Ascending aorta (tissue), 2 donors: ENCODE results near the gene WFIKKN1. TPM values are rescaled to one million over a fixed set of nuclear protein-coding genes. Genes with fewer than 3 reads are reported as not detected.

Source experiments
- DNase-seq, 2 donors: peaks; one replicate each; pipeline ENCODE4 v3.0.0-alpha.2; 2019; ENCODE audit warnings: low spot score in 2 of 2
- H3K27ac ChIP-seq, 2 donors: fragments of 200-600 bp; sonication (generic); one replicate each; pipeline ENCODE4 v1.5.1; 2016 to 2017; ENCODE audit warnings: mild to moderate bottlenecking in 1 of 2
- H3K27me3 ChIP-seq: fragments of 200-600 bp; sonication (generic); one replicate; pipeline ENCODE4 v1.5.1; 2017
- H3K36me3 ChIP-seq, 2 donors: fragments of 200-600 bp; sonication (generic); one replicate each; pipeline ENCODE4 v1.5.1; 2016
- H3K4me1 ChIP-seq, 2 donors: fragments of 200-600 bp; sonication (generic); one replicate each; pipeline ENCODE4 v1.5.1; 2016 to 2017; ENCODE audit warnings: mild to moderate bottlenecking in 1 of 2
- H3K4me3 ChIP-seq, 2 donors: fragments of 200-600 bp; sonication (generic); one replicate each; pipeline ENCODE4 v1.5.1; 2016 to 2017; ENCODE audit warnings: mild to moderate bottlenecking in 1 of 2
- H3K9me3 ChIP-seq, 2 donors: fragments of 200-600 bp; sonication (generic); one replicate each; pipeline ENCODE4 v1.5.1; 2016
- CTCF ChIP-seq, 3 experiments: fragments of 200-600 bp in 2 of 3; fragments of 450-650 bp in 1 of 3; sonication (generic) in 2 of 3; IDR thresholded peaks; one replicate each; pipeline ENCODE4 v1.5.1; 2016 to 2019; ENCODE audit warnings: antibody characterized with exemption in 3 of 3, mild to moderate bottlenecking in 1 of 3, moderate library complexity in 1 of 3
- intact Hi-C: fragments of 100-400 bp; cut with DNase I; formaldehyde crosslinking; loops from one replicate; pipeline ENCODE4 v1.15.1; 2023
- total RNA-seq: library from RNA; depleted of rRNA; stranded (reverse); fragments of >200 nt; gene quantifications from one replicate; pipeline ENCODE4 v1.1.0, GENCODE V29; 2016

The WFIKKN1 gene
- total RNA-seq, 1 donor from 2014 or later = not detected

- peaks cover 13 to 21% of the 10 kb centered on the region in 2 donors for H3K36me3 ChIP-seq
- intact Hi-C loops = loop anchor here (2.0 kb wide), 1 partner anchor 44 kb away; the partner anchor contains the start of gene METTL26
- no peaks in the 10 kb centered on the region for H3K9me3 ChIP-seq
- TF ChIP-seq CTCF (IDR thresholded peaks at IDR 0.05) = no peak
- DNase-seq = no peak
- H3K27me3 ChIP-seq = no peaks in the 10 kb centered on the region
- peak overlapping the region; percentile 85 to 90 for H3K27ac ChIP-seq
- peaks cover 20 to 36% of the 10 kb centered on the region in 2 donors for H3K4me1 ChIP-seq
- H3K4me3 ChIP-seq = peak overlapping the region; percentile 89 to 90
Measured at GRCh38 chr16:680967-681745, 50.4 kb downstream of the WFIKKN1 start.

GRCh38 chr16:681746-682427, 51.1 kb downstream of the WFIKKN1 start:
- intact Hi-C loops = loop anchor here (2.0 kb wide), 1 partner anchor 45 kb away; the partner anchor contains the start of gene METTL26

GRCh38 chr16:682493-683395, 52.0 kb downstream of the WFIKKN1 start:
- Histone ChIP-seq H3K4me1 (peaks cover 20 to 36% of the 10 kb centered on the region in 2 donors), H3K4me3 (peak overlapping the region in 1 of 2 donors; percentile 89), H3K27me3 (no peaks in the 10 kb centered on the region), H3K36me3 (peaks cover 20 to 36% of the 10 kb centered on the region in 2 donors), H3K9me3 (no peaks in the 10 kb centered on the region), H3K27ac (no peak overlapping the region)
- TF ChIP-seq CTCF (IDR thresholded peaks at IDR 0.05) = no peak
- no peak for DNase-seq
- intact Hi-C loops = no loop called here

More at GRCh38 chr16:681746-682427, 51.1 kb downstream of the WFIKKN1 start:
- Histone ChIP-seq H3K4me1 (peaks cover 20 to 36% of the 10 kb centered on the region in 2 donors), H3K9me3 (no peaks in the 10 kb centered on the region), H3K27ac (no peak overlapping the region), H3K36me3 (peaks cover 19 to 28% of the 10 kb centered on the region in 2 donors), H3K27me3 (no peaks in the 10 kb centered on the region), H3K4me3 (peak overlapping the region; percentile 89 to 90)
- DNase-seq = no peak
- no peak for TF ChIP-seq CTCF (IDR thresholded peaks at IDR 0.05)

GRCh38 chr16:683396-684070, 52.7 kb downstream of the WFIKKN1 start:
- TF ChIP-seq CTCF (IDR thresholded peaks at IDR 0.05) = no peak
- Histone ChIP-seq H3K36me3 (peaks cover 20 to 36% of the 10 kb centered on the region in 2 donors), H3K27me3 (no peaks in the 10 kb centered on the region), H3K9me3 (no peaks in the 10 kb centered on the region), H3K4me1 (peaks cover 20 to 36% of the 10 kb centered on the region in 2 donors), H3K27ac (no peak overlapping the region), H3K4me3 (peak overlapping the region; percentile 64 to 69)
- no peak for DNase-seq
- intact Hi-C loops = no loop called here

Other genes starting within 250 kb of the WFIKKN1 start
- gene PGAP6, start 249.0 kb upstream of the WFIKKN1 start, total RNA-seq = 47.6 TPM
- 66.0 TPM for gene NME4, start 233.8 kb upstream of the WFIKKN1 start, total RNA-seq
- gene DECR2, start 229.1 kb upstream of the WFIKKN1 start, total RNA-seq = 44.0 TPM
- gene RAB11FIP3, start 205.3 kb upstream of the WFIKKN1 start, total RNA-seq = 47.0 TPM
- gene CAPN15, start 103.3 kb upstream of the WFIKKN1 start, total RNA-seq = 249 TPM
- not detected for gene PRR35, start 70.6 kb upstream of the WFIKKN1 start, total RNA-seq
- gene NHLRC4, start 64.0 kb upstream of the WFIKKN1 start, total RNA-seq = not detected
- gene PIGQ, start 61.0 kb upstream of the WFIKKN1 start, total RNA-seq = 70.2 TPM
- 29.8 TPM for gene RAB40C, start 40.9 kb upstream of the WFIKKN1 start, total RNA-seq
- gene METTL26, start 5.3 kb downstream of the WFIKKN1 start, total RNA-seq = 523 TPM
- 92.9 TPM for gene MCRIP2, start 10.8 kb downstream of the WFIKKN1 start, total RNA-seq
- 50.0 TPM for gene WDR90, start 18.4 kb downstream of the WFIKKN1 start, total RNA-seq
- gene RHOT2, start 37.1 kb downstream of the WFIKKN1 start, total RNA-seq = 41.8 TPM
- gene RHBDL1, start 44.7 kb downstream of the WFIKKN1 start, total RNA-seq = 1.1 TPM
- gene STUB1, start 49.4 kb downstream of the WFIKKN1 start, total RNA-seq = 258 TPM
- 158 TPM for gene JMJD8, start 53.3 kb downstream of the WFIKKN1 start, total RNA-seq
- 11.4 TPM for gene WDR24, start 59.4 kb downstream of the WFIKKN1 start, total RNA-seq
- gene FBXL16, start 74.8 kb downstream of the WFIKKN1 start, total RNA-seq = not detected
- 118 TPM for gene METRN, start 84.1 kb downstream of the WFIKKN1 start, total RNA-seq
- gene ANTKMT, start 90.2 kb downstream of the WFIKKN1 start, total RNA-seq = 105 TPM
- 8.2 TPM for gene CCDC78, start 95.5 kb downstream of the WFIKKN1 start, total RNA-seq
- 9.7 TPM for gene HAGHL, start 96.1 kb downstream of the WFIKKN1 start, total RNA-seq
- 103 TPM for gene CIAO3, start 110.0 kb downstream of the WFIKKN1 start, total RNA-seq
- 1.7 TPM for gene MSLN, start 129.7 kb downstream of the WFIKKN1 start, total RNA-seq
- gene RPUSD1, start 157.4 kb downstream of the WFIKKN1 start, total RNA-seq = 4.8 TPM
- 19.9 TPM for gene CHTF18, start 157.6 kb downstream of the WFIKKN1 start, total RNA-seq
- not detected for gene GNG13, start 169.7 kb downstream of the WFIKKN1 start, total RNA-seq